Coronary artery (tissue), 2 donors: ENCODE measurements around the gene KPNB1.

Source experiments
- DNase-seq: peaks from one replicate; pipeline ENCODE4 v3.0.0-alpha.2; 2017; ENCODE audit warnings: low spot score
- H3K27ac ChIP-seq, 2 donors: fragments of 200-600 bp; sonication (generic); one replicate each; pipeline ENCODE4 v1.5.1; 2016 to 2019
- H3K4me3 ChIP-seq: fragments of 200-600 bp; sonication (generic); 2 replicates; pipeline ENCODE4 v1.5.1; 2016; ENCODE audit warnings: mild to moderate bottlenecking, moderate library complexity
- CTCF ChIP-seq: fragments of 200-600 bp; sonication (generic); IDR thresholded peaks from one replicate; pipeline ENCODE4 v1.5.1; 2019; ENCODE audit warnings: antibody characterized with exemption

The KPNB1 gene

GRCh38 chr17:47730681-47731080 is 81.0 kb downstream of the KPNB1 start:
- no peak overlapping the region for H3K4me3 ChIP-seq
- H3K27ac ChIP-seq, result no peak overlapping the region
- peak; percentile 55 for DNase-seq
- no peak for TF ChIP-seq CTCF

GRCh38 chr17:47731396-47731795 is 81.7 kb downstream of the KPNB1 start:
- Histone ChIP-seq H3K4me3 (no peak overlapping the region), H3K27ac (no peak overlapping the region)
- DNase-seq, result peak; percentile 45
- no peak for TF ChIP-seq CTCF

DNA sequence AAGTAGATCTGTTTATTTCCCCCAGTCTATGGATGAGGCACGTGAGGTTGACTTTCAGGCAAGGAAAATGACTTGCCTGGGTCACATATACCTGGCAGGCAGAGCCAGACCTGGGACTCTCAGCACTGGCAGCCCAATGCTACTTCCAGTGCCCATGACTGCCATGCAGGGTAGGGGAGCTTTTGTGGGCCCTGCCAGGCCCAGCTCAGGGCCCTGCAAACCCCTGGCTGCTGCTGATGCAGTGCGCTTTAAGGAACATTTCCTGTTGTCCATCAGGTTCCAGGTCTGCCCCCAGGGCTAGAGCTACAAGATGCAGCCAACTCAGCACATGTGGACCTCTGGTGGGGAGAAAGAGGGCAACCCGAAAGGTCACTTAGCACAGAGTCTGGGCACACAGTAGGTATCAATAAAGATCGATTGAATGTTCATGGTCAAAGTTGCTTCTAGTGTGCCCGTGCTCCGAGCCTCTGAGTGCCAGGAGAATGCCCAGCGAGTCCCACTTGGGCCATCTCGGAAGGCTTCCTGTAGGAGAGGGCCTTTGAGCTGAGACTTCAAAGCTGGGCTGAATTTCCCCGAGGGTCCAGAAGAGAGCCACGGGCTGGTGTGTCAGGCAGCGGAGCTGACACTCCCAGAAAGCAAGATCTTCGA is 82.8 kb downstream of the KPNB1 start:
- DNase-seq, result no peak
- Histone ChIP-seq H3K4me3 (peak overlapping the region; percentile 64), H3K27ac (no peak overlapping the region)
- no peak for TF ChIP-seq CTCF

GRCh38 chr17:47733047-47733673 is 83.4 kb downstream of the KPNB1 start, which contains the start of gene TBX21:
TBX21 (plus strand) TSS chr17:47733236; CDS start chr17:47733455, 219 bp downstream.
- no peak for TF ChIP-seq CTCF
- peak; percentile 74 for DNase-seq
- H3K4me3 ChIP-seq, result peak within 1 kb of the TSS; percentile 64
- H3K27ac ChIP-seq, result no peak within 1 kb of the TSS

DNA sequence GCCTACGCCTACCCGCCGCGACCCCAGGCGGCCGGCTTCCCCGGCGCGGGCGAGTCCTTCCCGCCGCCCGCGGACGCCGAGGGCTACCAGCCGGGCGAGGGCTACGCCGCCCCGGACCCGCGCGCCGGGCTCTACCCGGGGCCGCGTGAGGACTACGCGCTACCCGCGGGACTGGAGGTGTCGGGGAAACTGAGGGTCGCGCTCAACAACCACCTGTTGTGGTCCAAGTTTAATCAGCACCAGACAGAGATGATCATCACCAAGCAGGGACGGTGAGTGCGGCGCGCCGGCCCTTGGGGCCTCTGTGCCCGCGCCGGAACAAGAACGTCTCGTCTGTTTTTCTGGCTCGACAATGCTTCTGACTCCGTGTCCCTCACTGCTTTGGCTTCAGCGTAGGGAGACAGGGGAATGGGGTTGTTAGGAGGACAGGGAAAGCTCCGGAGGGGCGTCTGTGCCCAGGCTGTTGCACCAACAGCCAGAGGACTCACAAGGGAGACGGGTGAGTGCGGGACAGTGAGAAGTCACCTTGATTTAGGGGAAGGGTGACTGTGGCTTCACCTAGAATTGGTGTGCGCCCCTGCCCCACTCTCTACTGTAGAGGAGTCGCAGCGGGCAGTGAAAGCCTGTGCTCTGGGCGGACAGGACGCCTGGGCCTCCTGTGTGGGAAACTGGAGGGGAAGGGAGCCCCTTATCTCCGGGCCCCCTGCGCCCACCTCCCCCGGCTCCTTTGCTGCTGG is 84.1 kb downstream of the KPNB1 start:
- no peak overlapping the region for H3K27ac ChIP-seq
- peak; percentile 60 for DNase-seq
- H3K4me3 ChIP-seq, result peak overlapping the region; percentile 64
- no peak for TF ChIP-seq CTCF

DNA sequence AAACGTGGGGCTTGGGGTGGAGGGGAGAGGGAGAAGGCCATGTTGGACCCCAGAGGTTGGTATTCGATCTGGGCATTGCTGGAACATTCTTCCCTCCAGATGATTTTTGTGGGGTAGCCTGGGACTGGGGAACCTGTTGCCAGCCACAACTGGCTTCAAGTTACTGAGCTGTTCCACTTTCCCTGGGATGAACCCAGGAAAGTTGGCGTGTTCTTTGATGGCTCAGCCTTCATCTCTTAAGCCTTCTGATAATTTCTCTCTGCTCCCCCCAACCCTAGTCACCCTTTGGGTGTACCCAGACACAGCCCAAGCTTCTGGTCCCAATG is 85.4 kb downstream of the KPNB1 start:
- no peak for DNase-seq
- Histone ChIP-seq H3K4me3 (no peak overlapping the region), H3K27ac (no peak overlapping the region)
- TF ChIP-seq CTCF, result no peak
